ENCODE data around the gene PPFIBP2. TPM values are rescaled to one million over a fixed set of nuclear protein-coding genes. Genes with fewer than 3 reads are reported as not detected.

PPFIBP2 gene
- total RNA-seq (10 to 100 TPM; 82.6 to 88.0 TPM), polyA plus RNA-seq (10 to 100 TPM in 1 of 3 donors, 1 to 10 TPM in 2; 2.6 to 32.2 (median 5.6) TPM), total RNA-seq (16.7 to 83.6 (median 40.7) reads per million in 6 experiments)

- Mint-ChIP-seq H3K4me1 (peaks cover 28 to 64% (median 58%) of the 10 kb centered on the region in 4 donors), H3K9me3 (peaks cover 0 to 5% (median 0%) of the 10 kb centered on the region in 9 donors), H3K36me3 (peaks cover 0 to 4% (median 0%) of the 10 kb centered on the region in 3 donors), H3K27me3 (peaks cover 0 to 2% (median 0%) of the 10 kb centered on the region in 5 donors), H3K4me3 (peak within 1 kb of the TSS; percentile 86 to 99 (median 96)), H3K27ac (peak within 1 kb of the TSS; percentile 93 to 99 (median 98))
- DNase-seq = peak; percentile 73 to 89 (median 84)
- POLR2A ChIA-PET = interaction anchor here (1.0 to 8.7 kb wide), 9 partner anchors 10 to 1169 kb away, joined by 3 to 55 read pairs (median 4); partner anchors contain the start of genes RPL27A, TAF10 and TRIM66
- peak; percentile 76 to 77 for ATAC-seq
Observed at GRCh38 chr11:7513234-7514098, at the start of gene PPFIBP2. PPFIBP2 (plus strand) TSS chr11:7513999; CDS start chr11:7549476, 35,477 bp downstream.

GRCh38 chr11:7467652-7468051, 46.1 kb upstream of the PPFIBP2 start:
- no peaks in the 10 kb centered on the region for H3K9me3 Mint-ChIP-seq
- H3K27me3 Mint-ChIP-seq = peaks cover 0 to 3% (median 0%) of the 10 kb centered on the region in 5 donors
- H3K4me1 Mint-ChIP-seq = peaks cover 5 to 11% (median 7%) of the 10 kb centered on the region in 4 donors
- no peak overlapping the region for H3K27ac Mint-ChIP-seq
- DNase-seq = no peak
- no peak for ATAC-seq
- peaks cover 0 to 12% (median 5%) of the 10 kb centered on the region in 3 donors for H3K36me3 Mint-ChIP-seq
- no peak overlapping the region for H3K4me3 Mint-ChIP-seq
- POLR2A ChIA-PET = no interaction called here

DNA sequence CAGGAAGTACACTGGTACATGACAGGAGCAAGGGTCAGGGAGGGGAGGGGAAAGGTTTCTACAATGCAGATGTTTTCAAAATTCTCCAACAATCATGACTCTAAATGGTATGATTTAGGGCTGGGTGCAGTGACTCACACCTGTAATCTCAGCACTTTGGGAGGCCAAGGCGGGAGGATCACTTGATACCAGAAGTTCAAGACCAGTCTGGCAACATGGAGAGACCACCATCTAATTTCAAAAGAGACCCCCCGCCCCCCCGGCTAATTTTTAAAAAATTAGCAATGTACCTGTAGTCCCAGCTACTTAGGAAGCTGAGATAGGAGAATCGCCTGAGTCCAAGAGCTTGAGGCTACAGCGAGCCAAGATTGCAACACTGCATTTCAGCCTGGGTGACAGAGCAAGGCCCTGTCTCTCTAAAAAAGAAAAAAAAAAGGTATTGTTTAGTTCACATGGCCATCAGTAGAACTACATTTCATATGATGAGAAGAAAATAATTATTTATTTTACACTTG, 44.4 kb upstream of the PPFIBP2 start:
- Mint-ChIP-seq H3K4me1 (peaks cover 0 to 9% (median 0%) of the 10 kb centered on the region in 4 donors), H3K27me3 (peaks cover 0 to 3% (median 0%) of the 10 kb centered on the region in 5 donors), H3K27ac (no peak overlapping the region), H3K36me3 (peaks cover 0 to 12% (median 5%) of the 10 kb centered on the region in 3 donors), H3K4me3 (no peak overlapping the region), H3K9me3 (no peaks in the 10 kb centered on the region)
- POLR2A ChIA-PET = no interaction called here
- ATAC-seq (no peak), DNase-seq (no peak)

GRCh38 chr11:7471071-7471470, 42.7 kb upstream of the PPFIBP2 start:
- peaks cover 0 to 9% (median 0%) of the 10 kb centered on the region in 4 donors for H3K4me1 Mint-ChIP-seq
- no peak for DNase-seq
- H3K4me3 Mint-ChIP-seq = no peak overlapping the region
- no peaks in the 10 kb centered on the region for H3K9me3 Mint-ChIP-seq
- ATAC-seq = no peak
- H3K27ac Mint-ChIP-seq = peak overlapping the region in 1 of 10 donors; percentile 55
- peaks cover 0 to 3% (median 0%) of the 10 kb centered on the region in 5 donors for H3K27me3 Mint-ChIP-seq
- POLR2A ChIA-PET = no interaction called here
- H3K36me3 Mint-ChIP-seq = peaks cover 0 to 9% (median 2%) of the 10 kb centered on the region in 3 donors

- Mint-ChIP-seq H3K4me1 (peaks cover 0 to 9% (median 0%) of the 10 kb centered on the region in 4 donors), H3K27me3 (peaks cover 0 to 10% (median 0%) of the 10 kb centered on the region in 5 donors), H3K27ac (no peak overlapping the region), H3K36me3 (peaks cover 0 to 8% (median 0%) of the 10 kb centered on the region in 3 donors), H3K9me3 (no peaks in the 10 kb centered on the region), H3K4me3 (no peak overlapping the region)
- POLR2A ChIA-PET = no interaction called here
- DNase-seq (no peak), ATAC-seq (no peak)
Observed at GRCh38 chr11:7473717-7474116, 40.1 kb upstream of the PPFIBP2 start.

- H3K36me3 Mint-ChIP-seq = no peaks in the 10 kb centered on the region
- no peak overlapping the region for H3K27ac Mint-ChIP-seq
- H3K9me3 Mint-ChIP-seq = no peaks in the 10 kb centered on the region
- H3K27me3 Mint-ChIP-seq = peaks cover 0 to 10% (median 0%) of the 10 kb centered on the region in 5 donors
- no peaks in the 10 kb centered on the region for H3K4me1 Mint-ChIP-seq
- ATAC-seq (no peak), DNase-seq (no peak)
- H3K4me3 Mint-ChIP-seq = no peak overlapping the region
- POLR2A ChIA-PET = no interaction called here
Observed at GRCh38 chr11:7480113-7480512, 33.7 kb upstream of the PPFIBP2 start.

DNA sequence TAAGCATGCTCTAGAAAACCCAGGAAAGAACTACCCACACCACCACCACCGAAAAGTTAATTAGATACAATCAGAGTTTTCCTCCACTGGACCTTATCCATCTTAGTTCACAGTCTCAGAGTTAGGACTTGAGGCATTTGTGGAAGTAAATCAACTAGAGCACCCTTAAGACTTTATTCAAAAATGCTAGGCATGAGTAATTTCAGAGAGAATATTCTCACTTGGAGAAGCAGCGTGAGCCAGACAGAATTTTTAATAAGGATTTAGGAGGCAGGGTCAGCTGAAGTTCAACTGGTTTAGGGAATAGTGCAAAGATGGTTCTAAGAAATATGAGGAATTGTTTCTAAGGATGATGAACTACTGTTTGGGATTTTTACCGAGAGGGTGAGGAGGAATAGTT, 29.7 kb upstream of the PPFIBP2 start:
- no peak for DNase-seq
- H3K36me3 Mint-ChIP-seq = no peaks in the 10 kb centered on the region
- POLR2A ChIA-PET = no interaction called here
- no peaks in the 10 kb centered on the region for H3K4me1 Mint-ChIP-seq
- H3K27ac Mint-ChIP-seq = no peak overlapping the region
- H3K9me3 Mint-ChIP-seq = no peaks in the 10 kb centered on the region
- H3K27me3 Mint-ChIP-seq = no peaks in the 10 kb centered on the region
- ATAC-seq = no peak
- no peak overlapping the region for H3K4me3 Mint-ChIP-seq

DNA sequence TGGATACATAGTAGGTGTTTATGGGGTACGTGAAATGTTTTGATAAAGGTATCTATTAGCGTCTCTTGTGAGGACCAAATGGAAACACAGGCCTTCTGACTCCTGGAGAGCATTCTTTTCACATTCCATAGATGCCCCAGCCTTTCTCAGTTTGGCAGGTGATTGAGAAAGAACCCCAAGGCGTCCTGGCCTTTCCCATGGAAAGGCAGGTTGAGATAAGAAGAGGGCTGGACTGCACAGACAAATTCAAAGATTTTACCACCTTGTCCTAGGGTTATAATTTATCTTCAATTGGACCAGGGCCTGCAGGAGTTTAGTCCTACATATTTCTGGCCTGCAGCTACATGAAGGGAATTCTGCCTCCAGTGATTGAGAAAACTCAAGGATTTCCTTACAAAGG, 29.2 kb upstream of the PPFIBP2 start:
- no peak overlapping the region for H3K4me3 Mint-ChIP-seq
- DNase-seq (no peak), ATAC-seq (no peak)
- no peak overlapping the region for H3K27ac Mint-ChIP-seq
- H3K27me3 Mint-ChIP-seq = peaks cover 0 to 2% (median 0%) of the 10 kb centered on the region in 5 donors
- no peaks in the 10 kb centered on the region for H3K9me3 Mint-ChIP-seq
- no peaks in the 10 kb centered on the region for H3K36me3 Mint-ChIP-seq
- no peaks in the 10 kb centered on the region for H3K4me1 Mint-ChIP-seq
- POLR2A ChIA-PET = no interaction called here

DNA sequence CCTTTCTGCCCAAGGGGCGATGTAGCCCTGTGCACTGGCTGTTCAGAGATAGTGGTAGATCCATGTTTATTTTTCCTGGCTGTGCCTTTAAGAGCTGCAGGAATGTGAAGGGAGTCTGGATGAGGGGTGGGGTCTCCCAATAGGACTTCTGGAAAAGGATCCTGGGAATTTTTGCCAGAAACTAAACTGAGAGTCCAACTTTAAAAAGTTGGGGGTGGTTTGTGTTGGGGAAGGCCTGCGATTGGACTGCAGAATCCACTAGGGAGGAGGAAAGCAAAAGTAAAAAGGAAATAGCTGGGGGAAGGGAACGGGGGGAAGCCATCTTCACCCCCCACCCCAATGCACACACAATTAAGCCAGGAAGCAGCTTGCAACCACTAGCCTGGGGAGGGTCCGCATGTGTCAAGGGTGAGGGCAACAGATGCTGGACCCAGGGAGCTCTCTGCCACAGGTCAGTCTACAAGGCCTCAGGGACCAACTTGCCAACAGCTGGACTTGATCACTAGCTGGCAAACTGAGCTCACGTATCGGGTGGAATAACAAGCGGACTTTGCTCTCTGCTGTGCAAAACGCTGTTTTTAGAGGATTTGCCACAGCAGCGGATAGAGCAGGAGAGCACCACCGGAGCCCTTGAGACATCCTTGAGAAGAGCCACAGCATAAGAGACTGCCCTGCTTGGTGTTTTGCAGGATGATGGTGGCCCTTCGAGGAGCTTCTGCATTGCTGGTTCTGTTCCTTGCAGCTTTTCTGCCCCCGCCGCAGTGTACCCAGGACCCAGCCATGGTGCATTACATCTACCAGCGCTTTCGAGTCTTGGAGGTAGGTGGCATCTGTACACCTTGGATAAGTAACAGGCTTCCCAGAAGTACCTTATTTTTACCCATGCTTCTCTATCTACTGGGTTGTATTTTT, 28.4 kb upstream of the PPFIBP2 start, which contains the start of gene OLFML1:
Gene OLFML1 (plus strand): TSS at position 321 of the 912 bp plus-strand sequence. CDS start 370 bp downstream, at position 691.
- POLR2A ChIA-PET = no interaction called here
- Mint-ChIP-seq H3K4me1 (no peaks in the 10 kb centered on the region), H3K27me3 (peaks cover 0 to 2% (median 0%) of the 10 kb centered on the region in 5 donors), H3K4me3 (no peak within 1 kb of the TSS), H3K9me3 (no peaks in the 10 kb centered on the region), H3K27ac (peak within 1 kb of the TSS in 1 of 10 donors; percentile 41), H3K36me3 (no peaks in the 10 kb centered on the region)
- DNase-seq (no peak), ATAC-seq (no peak)

DNA sequence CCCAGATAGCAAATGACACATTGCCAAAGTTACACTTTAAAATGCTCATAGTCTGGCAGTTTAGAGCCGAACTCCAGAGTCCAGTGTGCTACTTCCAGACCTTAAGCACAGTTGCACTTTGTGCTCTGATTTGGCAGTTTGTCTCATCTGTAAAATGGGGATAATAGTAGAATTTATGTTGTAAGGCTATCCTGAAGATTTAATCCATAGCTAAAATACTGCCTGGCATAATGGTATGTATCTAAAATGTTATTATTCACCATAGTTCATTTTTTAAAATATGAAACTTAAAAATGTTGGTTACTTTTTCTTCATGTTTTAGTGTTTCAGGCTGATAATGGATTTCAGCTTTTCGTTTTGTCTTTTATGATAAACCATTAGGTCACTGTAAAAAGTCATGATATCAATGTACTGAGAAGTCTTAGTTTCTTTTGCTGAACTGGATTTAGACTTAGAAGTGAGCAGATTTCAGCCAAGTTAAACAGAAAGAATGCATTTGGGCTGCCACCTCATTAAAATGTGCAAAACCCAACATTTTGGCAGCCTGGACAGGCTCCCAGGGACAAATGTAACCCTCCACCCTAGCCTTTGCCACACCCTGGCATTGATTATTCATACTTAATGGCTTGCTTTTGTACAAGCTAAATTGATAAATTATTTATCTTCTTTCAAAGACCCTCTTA, 27.6 kb upstream of the PPFIBP2 start:
- H3K27me3 Mint-ChIP-seq = peaks cover 0 to 2% (median 0%) of the 10 kb centered on the region in 5 donors
- H3K9me3 Mint-ChIP-seq = no peaks in the 10 kb centered on the region
- H3K27ac Mint-ChIP-seq = no peak overlapping the region
- POLR2A ChIA-PET = no interaction called here
- H3K36me3 Mint-ChIP-seq = no peaks in the 10 kb centered on the region
- DNase-seq (no peak), ATAC-seq (no peak)
- no peak overlapping the region for H3K4me3 Mint-ChIP-seq
- H3K4me1 Mint-ChIP-seq = no peaks in the 10 kb centered on the region

GRCh38 chr11:7486781-7487140, 27.0 kb upstream of the PPFIBP2 start:
- Mint-ChIP-seq H3K4me1 (no peaks in the 10 kb centered on the region), H3K27me3 (peaks cover 0 to 2% (median 0%) of the 10 kb centered on the region in 5 donors), H3K9me3 (no peaks in the 10 kb centered on the region), H3K36me3 (no peaks in the 10 kb centered on the region), H3K27ac (no peak overlapping the region), H3K4me3 (no peak overlapping the region)
- ATAC-seq (no peak), DNase-seq (no peak)
- POLR2A ChIA-PET = no interaction called here

GRCh38 chr11:7487360-7487759, 26.4 kb upstream of the PPFIBP2 start:
- Mint-ChIP-seq H3K9me3 (no peaks in the 10 kb centered on the region), H3K4me3 (no peak overlapping the region), H3K27ac (no peak overlapping the region), H3K4me1 (peaks cover 0 to 2% (median 0%) of the 10 kb centered on the region in 4 donors), H3K36me3 (no peaks in the 10 kb centered on the region), H3K27me3 (peaks cover 0 to 2% (median 0%) of the 10 kb centered on the region in 5 donors)
- POLR2A ChIA-PET = no interaction called here
- DNase-seq (no peak), ATAC-seq (no peak)

Measured in naive thymus-derived CD8-positive, alpha-beta T cell (primary cell).